IPS-18c (cell line): ENCODE measurements around the gene EDAR.

ENCODE experiments used
- H3K4me3 ChIP-seq: 2 replicates; pipeline ENCODE4 v1.7.0; 2013; ENCODE audit warnings: low read depth, mild to moderate bottlenecking, low read length, moderate library complexity; ENCODE audit not compliant: insufficient read depth
- H3K9me3 ChIP-seq: one replicate; pipeline ENCODE4 v1.6.1; 2013; ENCODE audit warnings: mild to moderate bottlenecking, low read length, moderate library complexity; ENCODE audit not compliant: control insufficient read depth, insufficient read depth

Gene EDAR

GRCh38 chr2:108923736-108924579, 65.1 kb downstream of the EDAR start:
- peaks cover 4% of the 10 kb centered on the region for H3K9me3 ChIP-seq
- H3K4me3 ChIP-seq, result no peak overlapping the region

DNA sequence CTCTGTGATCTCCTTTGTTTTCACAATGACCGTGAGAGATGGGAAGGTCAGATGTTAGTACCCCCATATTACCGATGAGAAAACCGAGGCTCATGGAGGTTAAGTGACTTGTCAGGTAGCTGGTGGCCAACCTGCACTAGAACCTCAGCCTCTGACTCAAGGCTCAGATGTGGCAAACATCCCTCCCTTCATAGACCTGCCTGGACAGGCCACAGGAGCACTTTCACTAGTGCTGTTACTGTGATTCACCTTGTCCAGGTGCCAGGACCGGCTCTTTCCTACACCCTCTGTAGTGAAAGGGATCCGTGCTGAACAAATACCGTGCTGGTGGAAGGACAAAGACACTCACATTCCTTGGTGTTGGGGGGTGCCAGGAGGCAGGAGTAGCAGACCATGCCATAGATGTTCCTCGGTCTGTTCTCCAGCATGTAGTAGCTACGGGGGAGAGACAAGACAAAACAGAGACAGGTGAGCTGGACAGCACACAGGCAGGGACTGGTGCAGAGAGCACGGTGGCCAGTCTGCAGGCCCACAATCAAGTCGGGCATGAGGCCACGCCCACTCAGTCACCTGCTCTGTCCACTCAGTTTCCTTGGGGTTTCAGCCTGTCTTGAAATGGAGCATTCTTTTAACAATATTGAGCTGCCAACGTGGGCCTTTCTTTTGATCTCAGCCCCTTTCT, 65.9 kb downstream of the EDAR start:
- Histone ChIP-seq H3K4me3 (no peak overlapping the region), H3K9me3 (peaks cover 4% of the 10 kb centered on the region)

DNA sequence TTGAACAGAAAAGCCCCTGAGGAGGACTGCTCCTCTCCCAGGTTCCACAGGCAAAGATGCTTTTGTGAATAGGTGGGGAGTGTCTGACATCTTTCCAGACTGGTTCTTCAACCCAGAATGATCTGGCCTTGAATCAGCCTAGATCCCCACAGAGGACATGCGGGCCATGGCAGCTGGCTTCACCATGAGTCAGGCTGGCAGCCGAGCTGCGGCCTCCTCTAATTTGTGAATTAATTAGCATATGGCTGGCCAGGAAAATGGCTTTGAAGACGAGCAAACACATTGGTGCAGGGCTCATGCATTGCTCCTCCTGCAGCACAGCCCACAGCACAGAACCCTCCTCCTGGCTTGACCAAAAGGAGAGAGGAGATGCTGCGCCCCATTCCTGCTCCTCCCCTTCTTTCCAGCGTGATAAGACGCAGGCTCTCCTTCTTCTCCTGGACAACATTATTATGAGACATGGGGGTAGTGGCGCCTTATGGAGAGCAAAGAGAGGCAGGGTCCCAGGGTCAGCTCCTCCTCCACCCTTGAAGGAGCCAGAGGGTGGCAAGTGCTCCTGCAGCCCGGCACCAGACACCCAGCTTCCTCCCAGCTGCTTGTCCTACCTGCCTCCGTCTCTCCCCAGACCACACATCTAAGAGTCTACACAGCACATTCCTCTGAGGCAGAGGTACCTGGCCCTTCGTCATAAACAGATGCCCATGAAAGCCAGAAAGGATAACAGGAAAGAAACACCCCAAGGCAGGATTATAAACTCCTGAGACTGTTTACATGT, 66.7 kb downstream of the EDAR start:
- no peak overlapping the region for H3K4me3 ChIP-seq

DNA sequence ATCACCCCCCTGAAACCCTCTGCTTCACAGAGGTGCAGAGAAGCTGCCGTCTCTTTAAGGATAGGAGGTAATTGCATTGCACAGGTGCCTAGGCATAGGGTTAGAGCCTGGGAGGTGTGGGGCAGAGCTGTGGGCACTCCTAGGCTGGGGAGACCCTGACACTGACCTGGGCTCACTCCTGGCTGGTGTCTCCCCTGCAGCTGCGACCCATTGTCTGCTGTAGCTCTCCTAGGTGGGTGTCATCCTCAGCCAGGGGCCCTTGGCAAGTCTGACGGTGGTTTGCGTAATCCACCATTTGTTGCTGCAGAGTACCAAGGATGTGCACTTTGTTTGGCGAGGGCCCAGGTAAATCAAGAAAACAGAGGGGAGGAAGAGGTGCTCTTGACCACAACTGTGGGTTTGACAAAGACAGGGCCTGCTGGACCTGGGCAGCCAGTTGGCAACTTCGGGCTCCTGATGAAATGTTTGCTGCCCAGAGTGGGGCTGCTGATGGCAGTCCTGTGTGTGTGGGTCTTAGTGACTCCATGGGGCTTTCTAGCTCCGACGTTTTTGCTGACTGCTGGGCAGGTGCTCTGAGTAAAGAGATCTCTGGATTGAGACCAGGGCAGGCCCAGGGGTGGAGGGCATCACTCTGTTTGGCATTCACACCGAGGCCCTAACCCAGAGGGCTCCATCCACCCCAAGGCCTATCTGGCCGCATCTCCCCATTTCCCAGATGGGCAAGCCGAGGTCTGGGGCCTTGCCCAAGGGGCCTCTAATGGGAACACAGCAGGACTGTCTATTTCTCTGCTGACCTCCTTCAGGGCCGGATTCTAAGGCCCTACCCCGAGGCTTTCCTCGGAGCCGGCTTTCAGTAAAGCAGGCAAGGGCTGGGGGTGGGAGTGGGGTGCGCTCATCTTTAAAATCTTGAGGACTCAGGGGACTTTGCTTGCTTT, 67.7 kb downstream of the EDAR start:
- H3K4me3 ChIP-seq, result no peak overlapping the region
- H3K9me3 ChIP-seq, result peaks cover 2% of the 10 kb centered on the region

More for the DNA sequence above, 66.7 kb downstream of the EDAR start:
- peaks cover 4% of the 10 kb centered on the region for H3K9me3 ChIP-seq

GRCh38 chr2:108920686-108921085, 68.3 kb downstream of the EDAR start:
- no peak overlapping the region for H3K4me3 ChIP-seq

GRCh38 chr2:108919571-108920373, 69.2 kb downstream of the EDAR start:
- H3K9me3 ChIP-seq, result peaks cover 2% of the 10 kb centered on the region

More at GRCh38 chr2:108920686-108921085, 68.3 kb downstream of the EDAR start:
- peaks cover 2% of the 10 kb centered on the region for H3K9me3 ChIP-seq

GRCh38 chr2:108918941-108919341, 70.1 kb downstream of the EDAR start:
- Histone ChIP-seq H3K9me3 (peaks cover 2% of the 10 kb centered on the region), H3K4me3 (no peak overlapping the region)

More at GRCh38 chr2:108919571-108920373, 69.2 kb downstream of the EDAR start:
- H3K4me3 ChIP-seq, result no peak overlapping the region

DNA sequence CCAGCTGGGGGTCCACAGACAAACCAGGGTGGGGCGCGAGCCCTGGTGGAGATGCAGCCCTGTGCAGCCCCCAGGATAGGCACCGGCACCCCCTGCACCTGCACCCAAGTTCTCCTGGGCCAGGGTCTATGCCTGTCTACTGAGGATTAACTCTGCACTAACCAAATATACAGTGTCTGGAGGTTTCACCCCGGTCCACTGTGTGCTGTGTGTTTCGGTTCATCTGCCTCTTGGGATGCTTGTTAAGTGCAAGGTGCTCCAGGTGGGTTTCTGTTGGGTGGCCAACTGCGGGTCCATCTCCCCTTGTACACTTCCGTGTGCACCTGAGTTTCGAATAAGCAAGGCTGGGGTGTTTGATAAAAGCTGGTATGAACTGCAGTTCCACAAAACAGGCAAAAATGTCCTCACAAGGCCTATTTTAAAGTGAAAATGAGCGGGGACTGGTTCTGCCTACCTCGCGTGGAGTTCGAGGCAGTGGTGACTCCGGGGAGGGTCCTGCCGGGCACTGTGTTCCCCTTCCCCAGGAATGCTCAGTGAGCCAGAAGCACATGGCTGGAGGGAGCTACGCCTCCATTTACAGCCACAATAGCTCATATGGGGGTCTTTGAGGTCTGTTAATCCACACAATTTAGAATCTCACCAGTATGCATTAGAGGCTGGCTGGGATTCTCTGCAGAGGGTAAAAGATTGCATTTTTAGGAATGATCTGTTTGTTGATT, 70.7 kb downstream of the EDAR start:
- H3K4me3 ChIP-seq, result no peak overlapping the region

GRCh38 chr2:108917526-108917925, 71.5 kb downstream of the EDAR start:
- Histone ChIP-seq H3K4me3 (no peak overlapping the region), H3K9me3 (peaks cover 2% of the 10 kb centered on the region)

More for the DNA sequence above, 70.7 kb downstream of the EDAR start:
- peaks cover 2% of the 10 kb centered on the region for H3K9me3 ChIP-seq

DNA sequence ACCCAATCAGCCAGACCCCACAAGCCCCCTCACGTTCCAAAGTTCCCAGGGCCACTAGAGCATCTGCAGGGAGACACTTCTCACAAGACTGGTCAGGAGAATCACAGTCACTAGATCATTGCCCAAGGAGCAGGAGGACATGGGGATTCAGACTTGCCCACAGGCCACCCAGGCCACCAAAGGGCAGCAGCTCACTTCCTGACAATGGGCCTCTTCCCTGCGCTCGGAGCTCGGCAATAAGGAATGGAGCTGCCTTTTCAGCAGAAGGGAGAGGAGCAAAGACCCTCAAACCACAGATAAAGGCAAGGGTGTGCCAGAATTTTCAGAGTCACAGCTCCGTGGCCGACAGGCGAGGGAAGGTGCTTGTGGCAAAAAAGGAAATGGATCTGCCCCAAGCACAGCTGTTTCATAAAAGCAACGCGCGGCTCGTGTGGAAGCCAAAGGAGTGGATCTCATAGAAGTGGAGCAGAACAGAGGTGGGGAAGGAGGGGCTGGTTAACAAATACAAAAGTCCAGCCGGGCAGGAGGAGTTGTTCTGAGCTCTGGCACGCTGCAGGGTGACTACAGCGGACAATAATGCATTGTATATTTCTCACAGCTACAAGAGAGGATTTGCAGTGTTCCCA, 72.1 kb downstream of the EDAR start:
- Histone ChIP-seq H3K4me3 (no peak overlapping the region), H3K9me3 (peaks cover 2% of the 10 kb centered on the region)

- Histone ChIP-seq H3K4me3 (no peak overlapping the region), H3K9me3 (peaks cover under 1% of the 10 kb centered on the region)
Measured at GRCh38 chr2:108916122-108916795, 72.8 kb downstream of the EDAR start.

GRCh38 chr2:108912629-108912902, 76.5 kb downstream of the EDAR start:
- Histone ChIP-seq H3K9me3 (no peaks in the 10 kb centered on the region), H3K4me3 (no peak overlapping the region)

GRCh38 chr2:108911807-108912628, 77.0 kb downstream of the EDAR start:
- H3K4me3 ChIP-seq, result no peak overlapping the region
- H3K9me3 ChIP-seq, result no peaks in the 10 kb centered on the region

DNA sequence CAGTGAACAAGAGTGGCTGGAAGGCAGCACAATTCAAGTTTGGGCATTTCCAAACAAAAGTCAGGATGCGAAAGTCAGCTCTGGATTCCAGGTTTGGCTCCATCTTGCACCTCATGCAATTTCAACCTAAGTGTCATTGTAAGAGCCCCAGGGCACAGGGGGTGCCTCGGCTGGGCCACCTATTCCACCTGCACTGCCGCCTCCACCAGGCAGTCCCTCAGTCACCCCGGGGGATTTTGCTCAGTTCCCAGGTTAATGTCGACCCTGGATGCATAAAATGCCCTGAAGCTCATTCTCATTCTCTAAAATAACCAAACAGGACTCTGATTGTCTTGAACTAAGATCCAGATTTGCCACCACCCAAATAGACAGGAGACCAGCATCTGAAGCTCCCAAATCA, 77.6 kb downstream of the EDAR start:
- Histone ChIP-seq H3K4me3 (no peak overlapping the region), H3K9me3 (no peaks in the 10 kb centered on the region)
